Activated CD8-positive, alpha-beta memory T cell treated with anti-CD3 and anti-CD28 coated beads for 48 hours (primary cell): ENCODE results near the gene C9orf40.

ENCODE experiments used
- DNase-seq, 3 experiments: peaks; one replicate each; pipeline ENCODE4 v3.0.0-alpha.2; 2020; ENCODE audit warnings: low read depth in 2 of 3, low spot score in 2 of 3

Gene C9orf40

GRCh38 chr9:74942801-74943200 lies 9.9 kb downstream of the C9orf40 start:
- DNase-seq: no peak

DNA sequence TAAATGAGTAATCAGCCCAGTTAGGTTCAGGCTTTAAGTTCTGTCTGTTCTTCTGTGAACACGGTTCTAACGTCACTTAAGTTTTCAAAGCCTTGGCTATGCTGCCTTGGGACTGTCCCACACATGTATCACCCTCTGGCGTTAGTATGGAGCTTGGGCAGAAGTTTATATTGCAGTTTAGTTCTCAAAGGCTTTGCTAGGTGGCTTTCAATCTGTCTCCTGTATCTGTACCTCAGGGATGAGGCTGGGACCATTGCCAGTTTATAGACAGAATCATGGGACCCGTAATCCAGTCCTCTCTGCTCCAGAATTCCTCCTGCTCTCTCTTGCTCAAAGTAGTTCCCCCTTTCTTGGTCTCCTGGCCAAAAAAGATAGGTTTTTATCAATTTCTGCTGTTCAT lies 12.1 kb downstream of the C9orf40 start:
- DNase-seq: no peak

DNA sequence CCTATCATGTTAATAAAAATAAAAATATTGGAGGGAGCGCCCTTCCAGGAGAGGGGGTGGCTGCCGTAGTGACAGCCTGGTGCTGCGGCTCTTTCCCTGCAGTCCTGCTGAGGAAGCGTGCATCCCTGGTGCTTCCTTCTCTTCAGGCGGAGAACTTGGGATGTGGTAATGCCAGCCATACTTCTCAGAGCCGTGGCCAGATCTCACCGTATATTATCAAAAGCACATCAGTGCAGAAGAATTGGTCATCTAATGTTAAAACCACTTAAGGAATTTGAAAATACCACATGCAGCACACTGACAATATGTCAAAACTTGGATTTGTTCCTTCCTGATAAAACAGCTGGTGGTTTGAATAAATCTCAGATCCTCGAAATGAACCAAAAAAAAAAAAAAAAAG lies 17.7 kb downstream of the C9orf40 start:
- DNase-seq: no peak

DNA sequence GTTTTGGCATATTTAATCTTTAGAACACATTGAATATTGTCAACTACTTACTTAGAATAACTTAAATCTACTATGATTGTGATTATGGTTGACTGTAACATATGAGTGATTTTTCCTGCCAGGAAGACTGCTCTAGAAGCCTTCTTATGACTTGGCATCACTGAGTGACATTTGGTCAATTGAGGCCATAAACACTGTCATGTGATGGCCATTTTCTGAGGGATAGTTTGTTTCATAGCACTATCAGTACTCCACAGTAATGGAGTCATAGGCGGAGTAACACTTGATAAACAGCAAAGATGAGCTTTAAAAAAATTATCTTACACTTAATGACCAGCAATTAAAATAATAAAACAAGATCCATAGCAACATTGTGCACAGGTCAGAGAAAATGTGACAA lies 31.0 kb downstream of the C9orf40 start:
- no peak for DNase-seq

- no peak for DNase-seq
Measured at GRCh38 chr9:74920944-74921626, 31.6 kb downstream of the C9orf40 start.

DNA sequence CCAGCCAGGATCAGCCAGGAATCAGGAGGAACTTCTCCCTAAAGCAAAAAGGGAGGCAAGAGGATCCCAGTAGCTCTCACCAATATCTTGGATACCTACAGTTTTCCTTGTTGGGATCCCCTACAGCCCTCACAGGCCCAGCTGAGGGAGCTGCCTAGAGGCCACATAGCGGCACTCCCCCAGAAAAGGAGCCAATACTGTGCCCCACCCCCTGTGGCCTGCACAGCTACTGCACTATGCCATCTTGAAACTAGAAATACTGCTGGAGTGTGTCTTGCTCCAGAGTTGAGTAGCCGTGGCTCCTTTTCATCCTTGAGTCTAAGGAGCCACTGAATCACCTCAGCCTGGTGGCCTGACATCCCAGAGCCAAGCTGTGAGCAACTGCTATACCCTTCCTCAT lies 42.7 kb downstream of the C9orf40 start:
- no peak for DNase-seq

DNA sequence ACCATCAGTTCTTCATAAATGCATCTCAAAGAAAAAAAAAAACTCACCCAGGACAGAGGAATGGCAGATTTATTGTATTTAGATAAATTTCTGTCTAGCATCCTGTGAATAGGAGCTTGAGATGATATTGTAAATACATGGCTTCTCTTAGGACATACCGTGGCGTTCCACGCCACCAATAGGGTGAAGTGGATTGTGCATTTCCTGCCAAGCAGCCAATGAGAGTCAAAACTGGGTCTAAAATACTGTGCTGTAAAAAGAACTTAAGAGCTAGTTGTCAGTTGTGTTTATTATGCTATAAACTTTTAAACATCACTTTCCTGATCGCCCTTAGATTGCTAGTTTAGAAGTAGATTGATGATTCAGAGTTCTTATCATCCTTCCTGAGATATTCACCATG lies 44.0 kb downstream of the C9orf40 start:
- DNase-seq: no peak

DNA sequence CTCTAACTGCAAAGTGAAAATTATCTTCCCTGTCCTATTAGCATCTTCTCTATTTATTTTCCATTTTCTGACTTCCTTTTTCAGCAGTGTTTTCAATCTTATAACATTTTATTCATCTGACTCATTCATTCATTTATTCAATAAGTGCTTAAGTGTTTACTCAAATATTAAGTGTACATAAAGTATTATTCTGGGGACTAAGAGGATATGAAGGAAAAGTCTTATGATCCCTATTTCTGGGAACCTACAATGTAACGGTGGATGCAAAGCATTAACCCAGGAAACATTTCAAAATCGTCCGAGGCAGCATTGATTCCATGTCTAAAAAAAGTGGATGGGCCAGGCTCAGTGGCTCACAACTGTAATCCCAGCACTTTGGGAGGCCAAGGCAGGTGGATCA lies 45.6 kb downstream of the C9orf40 start:
- DNase-seq: no peak

GRCh38 chr9:74901001-74901400 lies 51.7 kb downstream of the C9orf40 start:
- no peak for DNase-seq
